T1000 (cell line): ENCODE data around the gene BLVRB.
"Not testable (repeated sequence)": the region's sequence is repeated elsewhere in the genome, so short reads cannot be mapped to it uniquely, and the experiment has no call there.

Source experiments
- DNase-seq: peaks from one replicate; lab custom pipeline; 2025; ENCODE audit warnings: mixed read lengths; lab: John Stamatoyannopoulos, UW

Gene BLVRB

DNA sequence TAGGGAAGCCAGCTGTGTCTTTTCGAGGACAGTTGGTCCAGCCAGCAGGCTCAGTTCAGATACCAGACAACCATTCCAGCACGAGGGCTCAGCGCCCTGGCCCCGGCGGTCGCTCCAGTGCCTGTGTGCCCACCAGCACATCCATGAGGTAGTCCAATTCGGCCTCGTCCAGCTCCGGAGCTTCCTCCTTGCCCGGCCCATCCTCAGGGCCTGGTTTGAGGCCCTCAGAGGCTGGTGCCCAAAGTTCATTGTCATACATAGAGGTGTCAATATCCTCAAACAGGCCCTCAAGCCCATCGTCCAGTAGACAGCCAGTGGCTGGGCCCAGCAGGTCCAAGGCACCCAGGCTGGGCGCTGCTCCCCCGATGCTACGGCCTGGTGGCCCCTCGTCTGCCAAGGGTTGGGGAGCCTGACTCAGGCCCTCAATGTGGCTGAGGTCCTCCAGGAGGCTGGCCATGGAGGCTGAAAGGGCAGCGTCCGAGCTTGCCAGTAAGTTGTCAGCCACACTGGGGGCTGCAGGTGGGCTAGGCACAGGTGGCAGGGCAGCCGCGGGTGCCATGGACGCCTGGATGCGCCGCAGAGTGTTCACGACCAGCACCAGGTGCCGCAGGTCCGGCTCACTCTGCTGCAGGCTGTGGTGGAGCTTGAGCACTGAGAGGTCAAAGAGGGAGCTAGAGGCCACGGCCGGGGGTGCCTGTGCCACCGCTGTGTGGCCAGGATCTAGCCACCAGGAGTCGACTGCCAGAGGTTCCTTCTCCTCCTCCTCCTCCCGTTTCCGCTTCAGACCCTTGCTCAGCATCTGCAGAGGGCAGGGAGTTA is 42.6 kb downstream of the BLVRB start:
- DNase-seq, result no peak

GRCh38 chr19:40421993-40422747 is 43.4 kb downstream of the BLVRB start:
- DNase-seq, result no peak

DNA sequence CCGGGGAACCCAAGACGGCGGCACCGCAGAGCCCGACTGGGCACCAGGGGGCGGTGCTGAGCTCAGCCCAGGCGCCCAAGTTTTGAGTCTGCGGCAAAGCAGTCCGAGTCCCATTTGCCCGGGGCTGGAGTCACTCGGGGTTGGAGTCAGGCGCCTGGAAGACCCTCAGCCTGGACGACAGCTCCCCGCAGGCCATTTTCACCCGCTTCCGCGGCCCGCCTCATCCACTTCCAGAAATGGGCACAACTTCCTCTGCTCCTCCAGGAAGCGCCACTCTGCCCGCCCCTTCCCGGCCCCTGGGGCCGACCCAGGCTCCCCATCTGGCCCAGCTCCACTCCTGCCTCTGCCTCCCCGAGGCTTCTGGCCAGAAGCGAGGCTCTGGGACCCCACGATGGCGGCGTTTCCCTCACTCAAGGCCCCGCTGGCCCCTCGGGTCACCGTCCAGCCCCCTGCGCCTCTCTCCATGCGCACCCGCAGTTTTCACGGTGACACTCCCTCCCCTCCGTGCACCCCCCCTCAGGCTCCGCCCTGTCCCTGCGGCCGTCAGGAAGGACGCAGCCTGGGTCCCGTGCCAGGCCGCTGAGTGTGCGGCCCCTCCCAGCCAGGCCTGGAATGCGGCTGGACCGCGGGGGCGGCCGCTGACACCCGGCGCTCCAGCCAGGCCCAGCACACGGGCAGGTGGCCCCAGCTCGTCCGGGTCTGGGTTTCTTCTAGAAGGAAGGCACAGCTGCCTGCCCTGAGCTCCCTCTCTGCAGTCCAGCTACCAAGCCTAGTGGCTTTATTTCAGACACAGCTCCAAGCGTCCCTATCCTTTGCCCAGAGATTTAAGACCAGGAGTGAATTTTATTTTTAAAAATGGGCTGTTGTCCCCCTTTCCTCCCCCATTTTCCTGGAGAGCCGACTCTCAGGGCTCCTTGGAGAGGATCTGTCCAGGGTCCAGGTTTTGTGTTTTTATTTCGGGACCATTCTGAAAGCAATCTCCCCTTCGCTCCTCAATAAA is 44.5 kb downstream of the BLVRB start:
- DNase-seq, result peak; percentile 88

GRCh38 chr19:40420451-40420765 is 45.1 kb downstream of the BLVRB start:
- DNase-seq, result no peak

DNA sequence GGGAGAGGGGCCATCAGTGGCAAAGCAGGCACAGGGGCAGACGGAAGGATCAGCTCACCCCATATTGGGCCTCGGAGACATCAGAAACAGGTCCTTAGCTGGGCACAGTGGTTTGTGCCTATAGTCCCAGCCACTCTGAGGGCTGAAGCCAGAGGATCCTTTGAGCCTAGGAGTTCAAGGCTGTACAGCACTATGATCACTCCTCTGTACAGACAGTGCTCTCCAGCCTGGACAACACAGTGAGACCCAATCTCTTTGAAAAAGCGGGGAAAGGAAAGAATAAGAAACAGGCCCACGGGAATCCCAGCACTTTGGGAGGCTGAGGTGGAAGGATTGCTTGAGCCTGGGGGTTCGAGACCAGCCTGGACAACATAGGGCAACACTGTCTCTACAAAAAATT is 45.8 kb downstream of the BLVRB start:
- DNase-seq, result no peak

DNA sequence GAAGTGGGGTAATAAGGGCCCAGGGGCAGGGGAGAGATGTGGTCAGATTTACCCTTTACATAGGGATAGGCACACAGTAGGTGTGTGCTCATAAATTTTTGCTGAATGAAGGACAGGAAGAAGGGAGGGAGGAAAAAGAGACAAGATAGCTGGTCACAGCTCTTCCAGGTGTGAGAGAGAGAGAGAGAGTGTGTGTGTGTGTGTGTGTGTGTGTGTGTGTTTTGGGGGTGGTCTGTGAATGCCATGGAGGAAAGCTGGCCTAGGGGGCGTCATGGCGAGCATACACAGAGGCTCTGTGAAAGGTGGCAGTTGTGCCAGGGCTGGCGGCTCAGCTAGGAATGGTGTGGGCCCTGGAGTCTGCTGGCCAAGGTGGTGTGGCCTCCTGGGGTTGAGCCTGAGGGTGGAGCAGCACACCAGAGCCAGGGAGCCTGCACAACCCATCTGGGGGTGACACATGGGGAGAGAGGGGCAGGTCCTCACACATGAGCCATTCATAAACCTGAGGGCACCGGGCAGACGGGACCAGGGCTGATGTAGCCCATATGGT is 46.4 kb downstream of the BLVRB start:
- no peak for DNase-seq

- no peak for DNase-seq
Observed at GRCh38 chr19:40418040-40418439, 47.5 kb downstream of the BLVRB start.

DNA sequence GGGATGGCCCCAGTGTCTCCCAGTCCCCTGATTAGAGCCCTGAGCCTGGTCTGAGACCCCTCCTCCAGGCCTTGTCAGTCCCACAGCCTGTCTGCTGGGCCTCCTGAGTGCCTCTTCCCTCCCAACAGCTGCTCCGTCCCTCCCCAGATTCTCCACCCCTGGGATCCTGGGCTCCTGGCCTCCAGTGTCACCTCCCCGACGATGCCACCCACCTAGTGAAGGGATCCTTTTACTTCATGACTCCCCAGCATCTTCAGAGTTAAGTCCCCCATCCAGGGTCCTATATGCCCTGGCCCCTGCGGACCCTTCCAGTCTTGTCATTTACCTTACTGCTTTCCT is 47.9 kb downstream of the BLVRB start:
- DNase-seq, result no peak

GRCh38 chr19:40416918-40417642 is 48.5 kb downstream of the BLVRB start:
- no peak for DNase-seq

DNA sequence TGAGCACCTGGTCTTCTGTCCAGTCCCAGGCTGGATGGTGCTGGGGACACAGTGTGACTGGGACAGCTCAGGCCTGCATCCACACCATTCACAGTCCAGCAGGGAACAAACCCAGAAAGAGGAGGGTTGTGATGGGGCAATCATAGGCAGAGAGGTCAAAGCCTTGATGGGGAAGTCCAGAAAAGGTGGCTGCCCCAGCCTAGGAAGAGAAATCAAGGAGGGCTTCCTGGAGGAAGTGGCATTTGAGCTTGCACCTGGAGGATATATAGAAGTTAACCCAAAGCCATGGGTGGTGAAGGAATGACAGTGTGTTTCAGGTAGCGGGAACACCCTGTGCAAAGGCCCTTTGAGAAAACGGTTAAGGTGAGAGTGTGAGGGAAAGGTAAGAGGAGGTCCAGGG is 49.8 kb downstream of the BLVRB start:
- no peak for DNase-seq

GRCh38 chr19:40414542-40415535 is 50.7 kb downstream of the BLVRB start:
- DNase-seq, result no peak

DNA sequence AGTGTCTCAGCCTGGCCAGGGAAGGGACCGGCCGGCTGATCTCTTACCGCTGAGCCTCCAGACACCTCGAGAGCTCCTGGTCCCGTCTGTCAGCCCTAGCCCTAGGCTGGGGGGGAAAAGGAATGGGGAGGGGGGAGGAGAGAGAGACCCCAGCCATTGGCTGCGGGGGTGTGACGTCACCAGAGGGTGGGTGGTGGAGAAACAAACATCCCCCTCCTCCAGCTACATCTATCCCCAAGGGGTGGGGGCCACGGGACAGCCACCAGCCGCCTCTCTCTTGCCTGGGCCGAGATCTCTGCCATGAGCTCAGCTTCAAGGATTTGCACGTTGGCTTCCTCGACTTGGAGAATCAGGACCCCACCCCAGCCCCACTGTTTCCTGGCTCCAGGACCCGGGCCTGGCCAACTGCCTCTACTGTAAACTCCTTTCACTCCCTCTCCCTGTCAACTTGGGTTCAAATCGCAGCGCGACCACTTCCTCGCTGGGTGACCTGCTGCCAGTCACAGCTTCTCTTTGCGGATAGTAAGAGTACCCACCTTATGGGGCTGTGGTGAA is 52.2 kb downstream of the BLVRB start, which contains the start of gene PRX:
Gene PRX, minus strand, starts transcription at position 88 of the 555 bp plus-strand sequence. CDS start 5,446 bp downstream, outside the sequence.
- no peak for DNase-seq

- no peak for DNase-seq
Observed at GRCh38 chr19:40412866-40413265, 52.7 kb downstream of the BLVRB start.

GRCh38 chr19:40411958-40412499 is 53.5 kb downstream of the BLVRB start:
- no peak for DNase-seq

- DNase-seq, result no peak
Observed at GRCh38 chr19:40411125-40411842, 54.3 kb downstream of the BLVRB start.

DNA sequence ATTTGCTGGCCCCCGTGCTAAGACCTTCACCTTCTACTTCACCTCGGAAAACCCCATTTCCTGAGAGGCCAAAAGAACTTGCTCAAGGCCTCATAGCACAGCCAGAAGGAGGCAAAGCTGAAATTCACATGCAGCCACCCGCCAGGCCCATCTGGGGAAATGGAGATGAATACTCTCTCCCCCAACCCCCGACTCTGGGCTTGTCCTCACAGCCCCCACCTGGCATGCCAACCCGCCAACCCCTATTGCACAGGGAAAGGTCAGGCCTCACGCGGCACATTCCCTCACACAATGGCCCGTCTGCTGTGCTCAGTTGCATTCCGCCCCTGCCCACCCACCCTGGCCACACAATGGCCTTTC is 55.5 kb downstream of the BLVRB start:
- DNase-seq, result no peak

DNA sequence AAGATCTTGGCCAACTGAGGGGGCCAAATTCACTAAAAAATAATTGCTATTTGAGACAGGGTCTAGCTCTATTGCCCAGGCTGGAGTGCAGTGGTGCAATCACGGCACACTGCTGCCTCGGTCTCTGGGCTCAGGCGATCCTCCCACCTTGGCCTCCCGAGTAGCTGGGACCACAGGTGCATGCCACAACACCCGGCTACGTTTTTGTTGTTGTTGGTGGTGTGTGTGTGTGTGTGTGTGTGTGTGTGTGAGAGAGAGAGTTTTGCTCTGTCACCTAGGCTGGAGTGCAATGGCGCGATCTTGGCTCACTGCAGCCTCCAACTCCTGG is 57.0 kb downstream of the BLVRB start:
- not testable (repeated sequence) for DNase-seq

DNA sequence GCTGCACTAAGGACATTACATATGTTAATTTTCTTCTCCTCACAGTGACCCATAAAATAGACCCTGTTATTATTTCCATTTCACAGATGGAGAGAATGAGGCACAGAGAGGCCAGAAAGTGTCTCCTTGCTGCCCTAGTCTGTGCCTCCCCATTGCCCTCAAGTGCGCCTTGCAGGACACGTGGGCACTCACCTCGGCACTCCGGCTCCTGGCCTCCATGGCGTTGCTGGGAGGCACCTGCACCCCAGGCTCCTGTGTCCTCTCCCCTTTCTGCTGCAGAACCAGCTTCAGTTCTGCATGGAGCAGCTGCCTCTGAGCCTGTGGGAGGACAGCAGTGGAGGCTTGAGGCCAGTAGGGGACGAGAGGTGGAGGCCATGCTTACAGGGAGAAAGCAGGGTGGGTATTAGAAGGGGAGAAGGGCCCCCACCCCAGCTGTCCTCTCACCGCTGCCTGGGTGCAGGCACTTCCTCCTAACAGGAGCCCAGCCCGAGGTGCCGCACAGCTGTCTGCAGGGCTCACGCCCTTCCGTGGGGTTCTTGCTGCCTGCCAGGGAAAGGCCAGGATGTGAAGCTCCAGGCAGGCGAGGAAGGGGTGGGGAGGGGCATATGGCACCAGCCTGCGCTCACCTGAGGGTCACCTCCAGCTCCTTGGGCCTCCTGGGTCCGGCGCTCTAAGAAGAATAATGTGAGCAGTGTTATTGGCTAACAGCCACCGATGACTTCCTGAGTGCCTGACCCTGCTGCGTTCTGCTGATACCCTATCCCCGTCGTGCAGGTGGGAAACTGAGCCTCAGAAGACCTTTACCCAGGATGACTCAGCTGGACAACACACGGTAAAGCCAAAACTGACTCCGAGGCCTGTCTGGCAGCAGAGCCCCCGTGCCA is 57.6 kb downstream of the BLVRB start:
- DNase-seq, result no peak
